ENCODE data around the gene CTIF.

DNA sequence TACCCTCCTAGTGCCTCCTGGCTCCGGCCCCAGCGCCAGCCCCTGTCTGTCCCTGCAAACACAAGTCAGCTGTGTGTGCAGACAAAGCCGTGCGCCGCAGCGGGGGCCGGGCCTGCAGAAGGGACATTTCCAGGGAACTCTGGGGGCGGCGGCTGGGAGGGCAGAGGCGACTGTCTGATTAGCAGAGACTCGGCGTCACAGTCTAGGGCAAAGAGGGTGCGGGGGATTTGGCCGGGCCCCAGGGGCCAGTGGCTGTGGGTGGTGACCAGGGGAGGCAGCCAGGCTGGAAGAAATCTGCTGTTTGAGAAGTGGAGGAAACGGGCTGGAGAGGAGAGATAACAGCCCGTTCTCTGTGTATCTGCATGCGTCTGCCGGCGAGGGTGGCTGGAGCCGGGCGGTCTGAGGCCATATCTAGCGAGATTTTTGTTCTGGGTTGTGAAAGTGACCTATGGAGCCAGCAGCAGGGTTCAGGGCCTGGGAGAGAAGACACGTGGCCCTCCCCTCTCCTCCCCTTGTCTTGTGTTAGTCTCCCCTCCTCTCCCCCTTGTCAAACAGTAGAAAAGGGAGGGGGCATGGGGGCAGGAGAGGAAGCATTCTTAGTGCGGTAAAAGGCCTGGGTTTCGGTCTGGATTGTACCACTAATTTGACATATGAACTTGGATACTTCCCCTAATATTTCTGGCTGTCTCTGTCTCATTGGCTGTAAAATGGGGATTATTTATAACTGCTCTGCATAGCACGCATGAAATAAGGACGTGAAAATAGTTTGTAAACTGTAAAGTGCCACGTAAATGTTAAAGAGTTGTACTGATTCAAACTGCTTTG lies 242.5 kb downstream of the CTIF start:
- TF ChIP-seq, protein P1, sequence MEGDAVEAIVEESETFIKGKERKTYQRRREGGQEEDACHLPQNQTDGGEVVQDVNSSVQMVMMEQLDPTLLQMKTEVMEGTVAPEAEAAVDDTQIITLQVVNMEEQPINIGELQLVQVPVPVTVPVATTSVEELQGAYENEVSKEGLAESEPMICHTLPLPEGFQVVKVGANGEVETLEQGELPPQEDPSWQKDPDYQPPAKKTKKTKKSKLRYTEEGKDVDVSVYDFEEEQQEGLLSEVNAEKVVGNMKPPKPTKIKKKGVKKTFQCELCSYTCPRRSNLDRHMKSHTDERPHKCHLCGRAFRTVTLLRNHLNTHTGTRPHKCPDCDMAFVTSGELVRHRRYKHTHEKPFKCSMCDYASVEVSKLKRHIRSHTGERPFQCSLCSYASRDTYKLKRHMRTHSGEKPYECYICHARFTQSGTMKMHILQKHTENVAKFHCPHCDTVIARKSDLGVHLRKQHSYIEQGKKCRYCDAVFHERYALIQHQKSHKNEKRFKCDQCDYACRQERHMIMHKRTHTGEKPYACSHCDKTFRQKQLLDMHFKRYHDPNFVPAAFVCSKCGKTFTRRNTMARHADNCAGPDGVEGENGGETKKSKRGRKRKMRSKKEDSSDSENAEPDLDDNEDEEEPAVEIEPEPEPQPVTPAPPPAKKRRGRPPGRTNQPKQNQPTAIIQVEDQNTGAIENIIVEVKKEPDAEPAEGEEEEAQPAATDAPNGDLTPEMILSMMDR (IDR thresholded peaks at IDR 0.05): peak in 1 of 6 experiments; percentile 6
- TF ChIP-seq POLR2A (IDR thresholded peaks at IDR 0.05): peak in 1 of 2 donors; percentile 15
